ENCODE measurements around the gene WFDC8.

Gene WFDC8

DNA sequence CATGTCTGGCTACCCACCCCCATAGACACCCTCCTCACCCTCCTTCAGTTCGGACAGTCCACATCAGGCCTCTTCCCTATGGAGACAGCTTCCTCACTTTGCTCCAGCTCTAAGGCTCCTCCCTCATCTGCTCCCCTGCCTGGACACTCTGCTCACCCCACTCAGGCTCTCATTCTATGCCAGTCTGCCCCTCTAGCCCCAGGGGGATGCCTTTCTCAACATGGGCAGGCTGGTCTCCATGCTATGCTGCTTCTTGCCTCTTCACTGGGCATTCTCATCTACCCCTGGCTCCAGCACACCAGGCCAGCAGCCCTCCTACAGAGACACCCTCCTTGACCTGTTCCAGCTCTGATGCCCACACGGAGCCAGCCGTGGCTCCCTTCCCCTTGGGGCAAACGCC, at the start of gene WFDC8:
Gene WFDC8 (minus strand): TSS at position 101 of the 400 bp plus-strand sequence. CDS start 37 bp downstream, at position 64.
- peaks cover 0 to 2% of the 10 kb centered on the region in 2 donors for H3K27me3 ChIP-seq
- H3K9me3 ChIP-seq, result no peaks in the 10 kb centered on the region
- intact Hi-C loops (cut with DNase I; ENCODE audit: low total_unique reads), result no loop called here
- DNase-seq, result no peak
- no peak within 1 kb of the TSS for H3K4me3 ChIP-seq
- H3K4me1 ChIP-seq, result no peaks in the 10 kb centered on the region
- H3K27ac ChIP-seq, result no peak within 1 kb of the TSS
- H3K36me3 ChIP-seq, result no peaks in the 10 kb centered on the region
- TF ChIP-seq, protein P1, sequence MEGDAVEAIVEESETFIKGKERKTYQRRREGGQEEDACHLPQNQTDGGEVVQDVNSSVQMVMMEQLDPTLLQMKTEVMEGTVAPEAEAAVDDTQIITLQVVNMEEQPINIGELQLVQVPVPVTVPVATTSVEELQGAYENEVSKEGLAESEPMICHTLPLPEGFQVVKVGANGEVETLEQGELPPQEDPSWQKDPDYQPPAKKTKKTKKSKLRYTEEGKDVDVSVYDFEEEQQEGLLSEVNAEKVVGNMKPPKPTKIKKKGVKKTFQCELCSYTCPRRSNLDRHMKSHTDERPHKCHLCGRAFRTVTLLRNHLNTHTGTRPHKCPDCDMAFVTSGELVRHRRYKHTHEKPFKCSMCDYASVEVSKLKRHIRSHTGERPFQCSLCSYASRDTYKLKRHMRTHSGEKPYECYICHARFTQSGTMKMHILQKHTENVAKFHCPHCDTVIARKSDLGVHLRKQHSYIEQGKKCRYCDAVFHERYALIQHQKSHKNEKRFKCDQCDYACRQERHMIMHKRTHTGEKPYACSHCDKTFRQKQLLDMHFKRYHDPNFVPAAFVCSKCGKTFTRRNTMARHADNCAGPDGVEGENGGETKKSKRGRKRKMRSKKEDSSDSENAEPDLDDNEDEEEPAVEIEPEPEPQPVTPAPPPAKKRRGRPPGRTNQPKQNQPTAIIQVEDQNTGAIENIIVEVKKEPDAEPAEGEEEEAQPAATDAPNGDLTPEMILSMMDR (IDR thresholded peaks at IDR 0.05), result no peak

DNA sequence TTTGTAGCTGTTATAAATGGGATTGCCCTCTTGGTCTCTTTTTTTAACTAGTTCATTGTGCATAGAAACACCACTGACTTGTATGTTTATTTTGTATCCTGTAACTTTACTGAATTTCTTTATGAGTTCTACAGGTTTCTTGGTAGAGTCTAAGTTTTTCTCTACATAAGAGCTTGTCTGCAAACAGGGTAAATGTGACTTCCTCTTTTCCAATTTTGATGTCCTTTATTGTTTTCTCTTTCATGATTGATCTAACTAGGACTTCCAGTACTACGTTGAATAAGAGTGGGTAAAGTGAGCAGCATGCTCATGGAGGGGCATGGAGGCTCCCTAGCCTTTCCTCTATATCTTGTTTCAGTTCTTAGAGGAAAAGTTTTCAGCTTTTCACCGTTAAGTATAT, 47.5 kb upstream of the WFDC8 start:
- peaks cover 0 to 5% (median 0%) of the 10 kb centered on the region in 4 donors for H3K4me1 ChIP-seq
- no peak for DNase-seq
- intact Hi-C loops (cut with DNase I; ENCODE audit: low total_unique reads), result no loop called here
- no peak overlapping the region for H3K27ac ChIP-seq
- no peak overlapping the region for H3K4me3 ChIP-seq
- TF ChIP-seq, protein P1 (IDR thresholded peaks at IDR 0.05), result no peak
- H3K36me3 ChIP-seq, result no peaks in the 10 kb centered on the region
- no peaks in the 10 kb centered on the region for H3K27me3 ChIP-seq
- H3K9me3 ChIP-seq, result no peaks in the 10 kb centered on the region

DNA sequence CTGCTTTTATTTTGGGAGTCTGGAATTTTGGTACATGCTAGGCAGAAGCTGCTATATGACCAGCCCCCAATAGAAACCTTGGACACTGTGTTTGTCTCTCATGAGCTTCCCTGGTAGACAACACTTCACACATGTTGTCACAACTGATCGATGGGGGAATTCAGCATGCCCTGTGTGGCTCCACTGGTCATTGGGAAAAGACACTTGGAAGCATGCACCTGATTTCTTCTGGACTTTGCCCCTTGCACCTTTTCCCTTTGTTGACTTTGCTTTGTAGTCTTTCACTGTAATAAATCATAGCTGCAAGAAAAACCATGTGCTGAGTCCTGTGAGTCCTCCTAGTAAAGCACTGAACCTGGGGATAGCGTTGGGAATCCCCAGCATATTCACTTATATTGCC, 42.5 kb upstream of the WFDC8 start:
- Histone ChIP-seq H3K27me3 (no peaks in the 10 kb centered on the region), H3K9me3 (no peaks in the 10 kb centered on the region), H3K27ac (no peak overlapping the region), H3K4me1 (no peaks in the 10 kb centered on the region), H3K4me3 (no peak overlapping the region), H3K36me3 (no peaks in the 10 kb centered on the region)
- no peak for DNase-seq
- intact Hi-C loops (cut with DNase I; ENCODE audit: low total_unique reads), result no loop called here
- TF ChIP-seq, protein P1 (IDR thresholded peaks at IDR 0.05), result no peak

DNA sequence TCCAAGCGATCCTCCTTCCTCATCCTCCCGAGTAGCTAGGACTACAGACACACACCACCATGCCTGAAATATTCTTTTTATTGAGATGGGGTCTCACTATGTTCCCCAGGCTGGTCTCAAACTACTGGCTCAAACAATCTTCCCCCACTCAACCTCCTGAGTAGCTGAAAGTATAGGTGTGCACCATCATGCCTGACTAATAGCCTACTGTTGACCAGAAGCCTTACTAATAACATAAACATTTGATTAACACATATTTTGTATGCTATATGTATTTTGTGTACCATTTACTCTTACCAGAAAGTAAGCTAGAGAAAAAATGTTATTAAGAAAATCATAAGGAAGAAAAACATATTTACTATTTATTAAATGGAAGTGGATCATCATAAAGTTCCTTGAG, 38.5 kb upstream of the WFDC8 start:
- no peaks in the 10 kb centered on the region for H3K36me3 ChIP-seq
- intact Hi-C loops (cut with DNase I; ENCODE audit: low total_unique reads), result no loop called here
- TF ChIP-seq, protein P1 (IDR thresholded peaks at IDR 0.05), result no peak
- no peaks in the 10 kb centered on the region for H3K9me3 ChIP-seq
- DNase-seq, result no peak
- no peak overlapping the region for H3K4me3 ChIP-seq
- H3K27me3 ChIP-seq, result no peaks in the 10 kb centered on the region
- no peaks in the 10 kb centered on the region for H3K4me1 ChIP-seq
- no peak overlapping the region for H3K27ac ChIP-seq

DNA sequence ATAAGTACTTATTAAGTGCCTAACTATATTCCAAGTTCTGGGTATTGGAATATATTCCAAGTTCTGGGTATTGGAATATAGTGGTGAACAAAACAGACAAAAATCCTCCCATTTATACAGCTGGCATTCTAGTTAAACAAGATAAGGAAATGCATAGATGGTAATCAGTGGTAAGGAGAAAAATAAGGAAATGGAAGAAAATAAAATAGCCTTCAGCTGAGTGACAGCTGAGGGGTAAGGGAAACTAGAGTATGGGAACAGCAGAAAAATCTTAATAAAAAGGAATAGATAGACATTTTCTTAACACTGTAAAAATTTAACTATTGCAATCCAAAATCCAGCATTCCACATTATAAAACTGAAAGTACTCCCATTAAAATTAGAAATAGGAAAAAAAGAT, 33.2 kb upstream of the WFDC8 start:
- TF ChIP-seq, protein P1 (IDR thresholded peaks at IDR 0.05), result no peak
- Histone ChIP-seq H3K27me3 (peaks cover 0 to 2% of the 10 kb centered on the region in 2 donors), H3K27ac (no peak overlapping the region), H3K4me1 (no peaks in the 10 kb centered on the region), H3K9me3 (peaks cover 0 to 5% (median 4%) of the 10 kb centered on the region in 3 donors), H3K4me3 (no peak overlapping the region), H3K36me3 (no peaks in the 10 kb centered on the region)
- intact Hi-C loops (cut with DNase I; ENCODE audit: low total_unique reads), result no loop called here
- DNase-seq, result no peak

DNA sequence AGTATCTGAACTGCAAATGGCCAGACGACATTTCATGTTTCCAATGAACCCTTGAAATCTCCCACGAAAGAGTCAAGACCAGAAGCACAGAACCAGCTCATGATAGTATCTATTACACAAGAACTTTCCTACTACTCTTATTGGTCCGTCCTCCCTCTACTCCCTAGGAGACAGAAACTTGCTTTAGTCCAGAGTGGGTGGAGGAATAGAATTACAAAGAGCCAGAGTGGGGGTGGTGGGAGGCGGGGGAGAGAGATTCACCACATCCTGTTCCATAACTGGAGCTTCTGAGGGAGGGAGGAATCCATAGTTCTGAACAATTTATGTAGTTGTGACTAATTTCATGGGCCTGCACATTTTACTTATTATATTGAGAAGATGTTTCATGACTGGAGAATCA, 32.0 kb upstream of the WFDC8 start:
- intact Hi-C loops (cut with DNase I; ENCODE audit: low total_unique reads), result no loop called here
- TF ChIP-seq, protein P1 (IDR thresholded peaks at IDR 0.05), result no peak
- Histone ChIP-seq H3K27ac (no peak overlapping the region), H3K4me3 (no peak overlapping the region), H3K9me3 (peaks cover 0 to 13% (median 8%) of the 10 kb centered on the region in 3 donors), H3K36me3 (no peaks in the 10 kb centered on the region), H3K27me3 (peaks cover 0 to 2% of the 10 kb centered on the region in 2 donors), H3K4me1 (no peaks in the 10 kb centered on the region)
- DNase-seq, result no peak

All from tibial artery (tissue), 4 donors.